ENCODE results near the gene MLANA.

- no peak for TF ChIP-seq EP300 (IDR thresholded peaks at IDR 0.05)
- TF ChIP-seq CTCF (IDR thresholded peaks at IDR 0.05), result no peak
- no peak for TF ChIP-seq POLR2A (IDR thresholded peaks at IDR 0.05)
These were observed at the start of gene MLANA for GRCh38 chr9:5890641-5891040.

All from ovary (tissue), 3 donors.